ENCODE data around the gene STK36.

- TF ChIP-seq POLR2AphosphoS5 (IDR thresholded peaks at IDR 0.05; ENCODE audit: insufficient read depth, low read depth, low read length) (no peak), CTCF (IDR thresholded peaks at IDR 0.05; ENCODE audit: extremely low read depth in 1 of 2, insufficient read depth in 1 of 2, low read depth in 1 of 2, low read length in 2 of 2) (no peak), POLR2A (IDR thresholded peaks at IDR 0.05; ENCODE audit: low read depth, low read length) (no peak)
Measured at GRCh38 chr2:218718058-218718457, 46.2 kb downstream of the STK36 start.
